Subcutaneous adipose tissue (tissue), 4 donors: ENCODE data around the gene CLIC3. TPM values are rescaled to one million over a fixed set of nuclear protein-coding genes. Genes with fewer than 3 reads are reported as not detected.

Experiments
- total RNA-seq, 4 donors: library from RNA; depleted of rRNA; stranded (reverse); fragments of >200 nt; gene quantifications; one replicate each; pipeline ENCODE4 v1.1.0, GENCODE V29; 2016
- TF ChIP-seq, protein P1 (sequence below): fragments of 450-650 bp; IDR thresholded peaks from one replicate; pipeline ENCODE4 v1.5.1; 2016; ENCODE audit warnings: low read depth, mild to moderate bottlenecking, control low read depth, antibody characterized with exemption, moderate library complexity

CLIC3 gene
- total RNA-seq, 4 donors from 2014 or later: 1.8 to 2.2 TPM; not detected in 2

GRCh38 chr9:137000177-137000930, 4.0 kb upstream of the CLIC3 start:
- TF ChIP-seq, protein P1, sequence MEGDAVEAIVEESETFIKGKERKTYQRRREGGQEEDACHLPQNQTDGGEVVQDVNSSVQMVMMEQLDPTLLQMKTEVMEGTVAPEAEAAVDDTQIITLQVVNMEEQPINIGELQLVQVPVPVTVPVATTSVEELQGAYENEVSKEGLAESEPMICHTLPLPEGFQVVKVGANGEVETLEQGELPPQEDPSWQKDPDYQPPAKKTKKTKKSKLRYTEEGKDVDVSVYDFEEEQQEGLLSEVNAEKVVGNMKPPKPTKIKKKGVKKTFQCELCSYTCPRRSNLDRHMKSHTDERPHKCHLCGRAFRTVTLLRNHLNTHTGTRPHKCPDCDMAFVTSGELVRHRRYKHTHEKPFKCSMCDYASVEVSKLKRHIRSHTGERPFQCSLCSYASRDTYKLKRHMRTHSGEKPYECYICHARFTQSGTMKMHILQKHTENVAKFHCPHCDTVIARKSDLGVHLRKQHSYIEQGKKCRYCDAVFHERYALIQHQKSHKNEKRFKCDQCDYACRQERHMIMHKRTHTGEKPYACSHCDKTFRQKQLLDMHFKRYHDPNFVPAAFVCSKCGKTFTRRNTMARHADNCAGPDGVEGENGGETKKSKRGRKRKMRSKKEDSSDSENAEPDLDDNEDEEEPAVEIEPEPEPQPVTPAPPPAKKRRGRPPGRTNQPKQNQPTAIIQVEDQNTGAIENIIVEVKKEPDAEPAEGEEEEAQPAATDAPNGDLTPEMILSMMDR: no peak

DNA sequence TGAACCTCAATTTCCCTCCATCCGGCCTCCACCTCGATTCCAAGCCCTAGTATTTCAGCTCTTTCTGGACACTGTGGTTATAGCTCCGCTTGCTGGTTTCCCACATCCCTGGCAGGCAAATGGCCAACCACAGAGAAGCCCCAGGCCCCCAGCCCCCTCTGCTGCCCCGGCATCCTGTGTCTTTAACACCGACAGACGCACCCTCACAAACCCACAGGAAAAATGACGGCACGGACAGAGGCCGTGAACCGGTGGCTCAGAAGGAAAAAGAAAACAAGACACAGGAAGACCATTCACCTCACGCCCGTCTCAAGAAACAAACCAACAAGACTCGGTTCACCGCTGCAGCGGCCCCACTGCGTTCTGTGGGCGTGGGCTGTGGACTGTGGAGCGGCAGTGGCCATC, 1.5 kb upstream of the CLIC3 start:
- TF ChIP-seq, protein P1: no peak

GRCh38 chr9:136997371-136997770, 1.0 kb upstream of the CLIC3 start:
- TF ChIP-seq, protein P1: no peak

DNA sequence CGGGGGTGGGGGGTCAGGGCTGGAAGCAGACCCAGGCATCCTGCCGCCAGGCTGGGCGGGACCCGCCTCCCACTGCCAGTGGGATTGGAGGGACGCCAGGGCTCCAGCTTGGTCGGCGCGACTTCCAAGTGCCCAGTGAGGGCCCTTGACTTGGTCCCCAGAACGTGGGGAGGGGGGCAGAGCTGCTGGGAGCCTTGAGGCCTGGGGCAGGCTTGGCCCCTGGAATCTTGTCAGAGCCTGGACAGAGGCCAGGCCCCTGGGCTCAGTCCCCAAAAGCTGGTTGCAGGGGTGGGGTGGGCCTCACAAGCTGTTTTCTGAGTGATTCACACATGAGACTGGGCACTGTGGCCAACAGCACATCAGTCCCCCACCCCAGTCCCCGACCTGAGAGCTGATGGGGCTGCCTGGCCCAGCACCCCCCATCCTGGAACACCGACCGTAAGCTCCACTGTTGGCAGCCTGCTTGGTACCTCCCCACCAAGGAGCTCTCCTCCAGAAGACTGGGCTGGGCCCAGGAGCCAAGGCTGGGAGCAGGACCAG, 526 bp downstream of the CLIC3 start:
- TF ChIP-seq, protein P1: no peak

DNA sequence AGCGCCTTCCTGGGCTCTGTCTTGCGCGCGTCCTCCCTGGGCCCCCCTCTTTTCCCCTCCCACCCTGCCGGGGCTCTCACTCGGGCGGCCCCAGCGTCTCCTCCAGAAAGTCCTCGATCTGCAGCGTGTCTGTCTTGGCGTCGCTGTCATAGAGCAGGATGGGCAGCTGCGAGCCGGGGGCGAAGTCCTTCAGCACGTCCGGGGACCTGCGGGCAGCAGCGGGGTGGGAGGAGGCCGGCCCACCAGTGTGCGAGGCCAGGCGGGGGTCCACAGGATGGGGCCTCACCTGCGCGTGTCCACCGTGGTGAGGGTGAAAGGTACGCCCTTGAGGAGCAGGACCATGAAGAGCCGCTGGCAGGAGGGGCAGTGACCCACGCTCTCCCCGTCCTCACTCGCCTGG, 1.0 kb downstream of the CLIC3 start:
- TF ChIP-seq, protein P1: no peak

DNA sequence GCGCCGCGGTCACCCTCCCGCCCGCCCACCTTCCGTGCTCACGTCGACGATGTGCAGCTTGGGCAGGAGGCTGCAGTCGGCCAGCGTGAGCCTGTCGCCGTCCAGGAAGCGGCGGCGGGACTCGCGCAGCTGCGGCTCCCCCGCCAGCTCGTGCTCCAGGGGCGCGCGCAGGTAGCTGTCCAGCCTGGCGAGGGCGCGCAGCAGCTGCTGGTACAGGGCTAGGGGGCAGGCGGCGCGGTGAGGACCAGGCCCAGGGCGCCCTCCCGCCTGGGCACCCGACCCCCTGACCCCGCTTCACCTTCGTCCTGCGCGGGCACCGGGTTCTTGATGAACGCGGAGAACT, 1.5 kb downstream of the CLIC3 start:
- TF ChIP-seq, protein P1: no peak

- TF ChIP-seq, protein P1: no peak
These were observed 2.0 kb downstream of the CLIC3 start for GRCh38 chr9:136994180-136994887.
